A549 (cell line): ENCODE results near the gene FAM170B. TPM values are rescaled to one million over a fixed set of nuclear protein-coding genes. Genes with fewer than 3 reads are reported as not detected.

Experiments used
- ATAC-seq, 2 experiments: fragments of 200-7000 bp in 1 of 2; fragments of >200 bp in 1 of 2; cut with Nextera tagmentation in 1 of 2; cut with Tn5 transposase in 1 of 2; 3 replicates each; pipeline versions ENCODE4 v1.8.0 to v1.9.1; 2018 to 2020; ENCODE audit warnings: mild to moderate bottlenecking in 1 of 2, moderate library complexity in 1 of 2
- CTCF ChIA-PET: fragments of 300-600 bp; sonication (Branson Sonifier 250); formaldehyde crosslinking; extraction: SDS; loops from one replicate; lab custom pipeline; 2021; ENCODE audit warnings: antibody characterized with exemption, inconsistent platforms; lab: Yijun Ruan, JAX
- POLR2A ChIA-PET: fragments of 350-600 bp; formaldehyde crosslinking; extraction: SDS; loops from one replicate; lab custom pipeline; 2021; ENCODE audit warnings: antibody characterized with exemption, inconsistent platforms; lab: Yijun Ruan, JAX
- DNase-seq, 2 experiments: peaks; one replicate each; pipeline versions ENCODE4 v3.0.0 to v3.0.0-alpha.2; 2011 to 2016; ENCODE audit warnings: low read depth in 1 of 2, low spot score in 1 of 2
- FAIRE-seq: peaks from 2 replicates; lab custom pipeline; 2011; peaks lifted over from hg19 to GRCh38; lab: Jason Lieb, UNC
- H3K27ac ChIP-seq, 2 experiments: fragments of >200 bp; sonication (Bioruptor Twin); formaldehyde crosslinking; 3 replicates each; pipeline ENCODE4 v1.5.1; 2016 to 2017
- H3K4me1 ChIP-seq: fragments of >200 bp; sonication (Bioruptor Twin); formaldehyde crosslinking; 3 replicates; pipeline ENCODE4 v1.6.1; 2016
- H3K4me2 ChIP-seq: fragments of >200 bp; sonication (Bioruptor Twin); formaldehyde crosslinking; 3 replicates; pipeline ENCODE4 v1.6.1; 2016
- H3K4me3 ChIP-seq: fragments of >200 bp; sonication (Bioruptor Twin); formaldehyde crosslinking; 3 replicates; pipeline ENCODE4 v1.5.1; 2016
- H3K9me3 ChIP-seq: fragments of >200 bp; sonication (Bioruptor Twin); formaldehyde crosslinking; 3 replicates; pipeline ENCODE4 v1.6.1; 2016
- CBX8 ChIP-seq: fragments of 200-600 bp; sonication (generic); IDR thresholded peaks from 2 replicates; pipeline ENCODE4 v1.6.1; 2016
- CEBPB ChIP-seq, 2 experiments: fragments of >200 bp in 1 of 2; sonication (Bioruptor Twin) in 1 of 2; formaldehyde crosslinking in 1 of 2; IDR thresholded peaks; 2 replicates each; pipeline ENCODE4 v1.6.1; 2012 to 2016
- CHD2 ChIP-seq: fragments of 150-350 bp; IDR thresholded peaks from 2 replicates; pipeline ENCODE4 v1.6.1; 2014; ENCODE audit warnings: low read length; ENCODE audit not compliant: partially characterized antibody
- EHF ChIP-seq: fragments of 250-450 bp; sonication (Bioruptor Pico); IDR thresholded peaks from 2 replicates; pipeline ENCODE4 v1.5.0; 2020; ENCODE audit warnings: mild to moderate bottlenecking
- FOSB ChIP-seq: fragments of 250-450 bp; sonication (Bioruptor Pico); IDR thresholded peaks from 2 replicates; pipeline ENCODE4 v1.5.0; 2020; ENCODE audit warnings: mild to moderate bottlenecking, moderate library complexity
- FOSL2 ChIP-seq, 2 experiments: fragments of 450-650 bp in 1 of 2; fragments of >200 bp in 1 of 2; sonication (Bioruptor Twin) in 1 of 2; formaldehyde crosslinking; IDR thresholded peaks; 2 replicates each; pipeline versions ENCODE4 v1.5.0 to v1.6.1; 2016 to 2020; ENCODE audit warnings: mild to moderate bottlenecking in 1 of 2, moderate library complexity in 1 of 2
- HEYL ChIP-seq: fragments of 250-450 bp; sonication (Bioruptor Pico); IDR thresholded peaks from 2 replicates; pipeline ENCODE4 v1.8.0; 2021; ENCODE audit warnings: mild to moderate bottlenecking, moderate library complexity
- HOXA7 ChIP-seq: fragments of 250-450 bp; sonication (Bioruptor Pico); IDR thresholded peaks from 2 replicates; pipeline ENCODE4 v1.5.0; 2020; ENCODE audit warnings: mild to moderate bottlenecking, moderate library complexity
- JUN ChIP-seq, 2 experiments: fragments of >200 bp; sonication (Bioruptor Twin); formaldehyde crosslinking; IDR thresholded peaks; 2 replicates in 1 of 2; 3 replicates in 1 of 2; pipeline ENCODE4 v1.6.1; 2016 to 2017
- KDM1A ChIP-seq: fragments of 200-600 bp; sonication (generic); IDR thresholded peaks from 2 replicates; pipeline ENCODE4 v1.6.1; 2016; ENCODE audit warnings: low read depth, mild to moderate bottlenecking
- KDM5A ChIP-seq: fragments of 200-600 bp; sonication (generic); IDR thresholded peaks from 2 replicates; pipeline ENCODE4 v1.6.1; 2016; ENCODE audit warnings: antibody characterized with exemption, mild to moderate bottlenecking
- MAFK ChIP-seq: fragments of 450-650 bp; IDR thresholded peaks from 2 replicates; pipeline ENCODE4 v1.6.1; 2014; ENCODE audit not compliant: partially characterized antibody
- NFE2L2 ChIP-seq: fragments of 150-350 bp; conservative IDR thresholded peaks from 2 replicates; pipeline ENCODE4 v1.6.1; 2014; ENCODE audit warnings: low read length
- PHF8 ChIP-seq: fragments of 200-600 bp; sonication (generic); IDR thresholded peaks from 2 replicates; pipeline ENCODE4 v1.6.1; 2016; ENCODE audit warnings: low read depth, mild to moderate bottlenecking, antibody characterized with exemption, moderate library complexity, borderline replicate concordance
- POLR2A ChIP-seq: IDR thresholded peaks from 2 replicates; pipeline ENCODE4 v1.6.1; 2012; ENCODE audit warnings: mild to moderate bottlenecking, low read length
- POLR2AphosphoS2 ChIP-seq: conservative IDR thresholded peaks from 2 replicates; pipeline ENCODE4 v1.6.1; 2012; ENCODE audit warnings: low read length, improper control_type of control experiment, inconsistent platforms
- SREBF2 ChIP-seq: fragments of 450-650 bp; IDR thresholded peaks from 2 replicates; pipeline ENCODE4 v1.6.1; 2014; ENCODE audit warnings: mild to moderate bottlenecking, moderate library complexity
- TP53 ChIP-seq: fragments of 250-450 bp; sonication (Bioruptor Pico); IDR thresholded peaks from 2 replicates; pipeline ENCODE4 v1.5.0; 2021; ENCODE audit warnings: mild to moderate bottlenecking, moderate library complexity
- ZC3H11A ChIP-seq: fragments of 450-650 bp; IDR thresholded peaks from 2 replicates; pipeline ENCODE4 v1.6.1; 2014; ENCODE audit warnings: antibody characterized with exemption, mild to moderate bottlenecking
- ZNF302 ChIP-seq: fragments of 250-450 bp; sonication (Bioruptor Pico); IDR thresholded peaks from 2 replicates; pipeline ENCODE4 v1.9.0; 2021; ENCODE audit warnings: inconsistent platforms, mild to moderate bottlenecking, moderate library complexity
- WGBS: methylation state at CpG from one replicate; pipeline ENCODE4 v1.1.6; 2017; ENCODE audit errors: missing lambda C conversion rate; 5-methylcytosine and 5-hydroxymethylcytosine counted together
- polyA plus RNA-seq, 4 experiments: library from polyadenylated mRNA; depleted of rRNA in 3 of 4; stranded (reverse); fragments of >200 nt; fragmentation: RNase III in 1 of 4; extraction: RNeasy Plus Mini Kit Qiagen cat#74134 plus additional on column Dnase treatment in 1 of 4; gene quantifications; 2 replicates in 3 of 4; 3 replicates in 1 of 4; pipeline ENCODE4 v1.2.3, GENCODE V29; 2011 to 2017
- TF ChIP-seq, protein P1 (sequence below): fragments of >200 bp; sonication (Bioruptor Twin); formaldehyde crosslinking; IDR thresholded peaks from 2 replicates; pipeline ENCODE4 v1.6.1; 2016
- TF ChIP-seq, protein P2 (sequence below): IDR thresholded peaks from 2 replicates; pipeline ENCODE4 v1.6.1; 2012
- TF ChIP-seq, protein P3 (sequence below): fragments of >200 bp; sonication (Bioruptor Twin); formaldehyde crosslinking; IDR thresholded peaks from 3 replicates; pipeline ENCODE4 v1.5.1; 2016
- TF ChIP-seq, protein P4 (sequence below): fragments of 450-650 bp; IDR thresholded peaks from 2 replicates; pipeline ENCODE4 v1.6.1; 2014; ENCODE audit warnings: antibody characterized with exemption

The FAM170B gene
- polyA plus RNA-seq, 2 of the 4 experiments (the other 2 are of a cell fraction), result not detected

DNA sequence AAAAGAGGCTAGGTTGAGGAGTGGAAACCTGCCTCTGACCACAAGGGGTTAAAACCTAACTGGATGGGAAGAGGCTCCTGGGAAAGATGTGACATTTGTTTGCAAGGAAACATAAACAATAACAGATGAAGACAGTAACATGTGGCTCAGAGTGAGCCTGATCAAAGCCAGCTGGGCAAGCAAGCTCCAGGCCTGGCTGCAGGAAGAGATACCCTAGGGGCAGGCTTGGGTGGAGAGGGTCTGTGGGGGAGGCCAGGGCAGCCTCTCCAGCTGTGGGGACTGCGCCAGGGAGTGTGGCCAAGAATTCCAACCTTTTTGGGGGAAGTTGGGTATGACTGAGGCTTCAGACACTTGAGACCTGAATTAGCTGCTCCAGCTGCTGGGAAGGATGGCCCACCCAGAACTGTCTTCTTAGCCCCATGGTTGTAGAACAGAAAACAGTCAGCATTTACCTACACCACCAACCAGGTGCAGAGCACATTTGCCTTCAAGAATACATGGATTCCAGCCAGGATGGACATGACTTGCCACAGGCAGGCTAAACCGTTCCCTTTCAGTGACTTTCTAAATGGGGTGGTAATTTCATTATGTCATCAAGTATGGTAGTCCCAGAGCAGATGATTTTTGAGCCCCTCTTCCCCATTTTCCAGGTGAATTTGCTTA is 10.4 kb upstream of the FAM170B start:
- no peak for DNase-seq
- POLR2A ChIA-PET, result no interaction called here
- WGBS, result 29% methylated on average over 2 of the region's 2 CpGs
- H3K4me3 ChIP-seq, result no peak overlapping the region
- TF ChIP-seq ZNF302 (CRISPR knock-in tag) (no peak), KDM5A (no peak), HEYL (CRISPR knock-in tag) (no peak), POLR2A (no peak), FOSL2 (IDR thresholded peaks at IDR 0.05) (no peak), FOSL2 (CRISPR knock-in tag; IDR thresholded peaks at IDR 0.05) (no peak), CBX8 (no peak), SREBF2 (no peak), MAFK (no peak), PHF8 (no peak), CEBPB (IDR thresholded peaks at IDR 0.05) (no peak), POLR2AphosphoS2 (no peak), KDM1A (no peak)
- TF ChIP-seq, protein P1, sequence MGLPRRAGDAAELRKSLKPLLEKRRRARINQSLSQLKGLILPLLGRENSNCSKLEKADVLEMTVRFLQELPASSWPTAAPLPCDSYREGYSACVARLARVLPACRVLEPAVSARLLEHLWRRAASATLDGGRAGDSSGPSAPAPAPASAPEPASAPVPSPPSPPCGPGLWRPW, result no peak
- TF ChIP-seq, all 56 proteins: peak for 0
- ATAC-seq, result no peak
- FAIRE-seq, result no peak
- Histone ChIP-seq H3K27ac (no peak overlapping the region), H3K4me2 (no peak overlapping the region), H3K9me3 (no peaks in the 10 kb centered on the region; the same call in 2 of the 3 replicates), H3K4me1 (peaks cover 16% of the 10 kb centered on the region)
- CTCF ChIA-PET, result no interaction called here

DNA sequence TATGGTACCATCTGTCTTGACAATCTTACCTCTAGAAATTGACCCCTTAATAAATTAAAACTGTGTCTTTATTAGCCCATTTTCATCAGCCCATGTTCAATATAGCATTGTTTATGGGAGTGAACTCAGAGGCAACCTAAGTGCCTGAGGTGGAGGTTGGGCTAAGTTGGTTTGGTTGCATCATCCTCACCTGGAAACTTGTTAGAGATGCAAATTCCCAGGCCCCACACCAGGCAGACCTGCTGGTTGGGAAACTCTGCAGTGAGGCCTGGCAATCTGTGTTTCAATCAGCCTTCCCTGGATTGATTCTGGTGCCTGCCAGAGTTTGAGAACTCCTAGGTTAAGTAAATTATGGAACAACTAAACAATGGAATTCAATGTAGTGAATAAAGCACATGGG is 9.4 kb upstream of the FAM170B start:
- no peak for FAIRE-seq
- H3K27ac ChIP-seq, result no peak overlapping the region

DNA sequence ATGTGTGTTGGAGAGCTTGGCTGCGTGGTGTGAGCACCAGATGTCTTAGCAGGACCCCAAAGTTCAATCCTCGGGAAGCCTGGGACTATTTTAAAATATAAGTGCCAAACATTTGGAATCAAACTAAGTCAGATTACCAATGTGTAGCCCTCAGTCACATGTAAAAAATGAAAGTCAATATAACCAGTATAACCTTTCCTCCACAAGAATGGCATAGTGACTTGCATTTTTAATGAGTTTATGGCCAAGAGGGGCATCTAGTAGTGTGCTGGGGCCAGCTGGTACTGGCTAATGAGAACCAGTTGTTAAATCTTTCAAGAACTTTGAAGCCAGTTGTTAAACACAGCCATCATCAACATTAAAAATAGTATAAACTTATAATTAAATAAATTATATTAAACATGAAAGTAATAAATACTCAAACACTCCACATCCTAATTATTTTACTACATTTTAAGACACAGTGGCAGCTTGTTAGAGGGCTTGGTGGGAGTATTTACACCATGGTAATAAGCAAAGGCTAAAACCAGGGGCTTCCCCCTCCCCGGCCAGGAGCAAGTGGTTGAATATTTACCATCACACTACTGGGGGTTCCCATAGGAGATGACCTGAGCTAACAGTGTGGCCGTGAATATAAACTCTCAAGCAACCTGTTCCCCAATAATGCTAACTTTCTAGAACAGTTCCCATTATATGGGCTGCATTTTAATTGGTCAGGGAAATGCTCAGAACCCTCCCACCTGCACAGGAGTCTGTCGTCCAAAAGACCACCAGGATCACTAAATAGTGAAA is 7.9 kb upstream of the FAM170B start:
- FAIRE-seq, result no peak
- POLR2A ChIA-PET, result no interaction called here
- Histone ChIP-seq H3K4me2 (no peak overlapping the region), H3K4me1 (peaks cover 18% of the 10 kb centered on the region), H3K9me3 (no peaks in the 10 kb centered on the region), H3K27ac (no peak overlapping the region), H3K4me3 (no peak overlapping the region)
- no peak for TF ChIP-seq SREBF2
- no peak for TF ChIP-seq HOXA7 (CRISPR knock-in tag)
- 0 out of 2 replicates have a peak, but pooled peaks have one; percentile 10 for TF ChIP-seq NFE2L2
- ATAC-seq, result no peak
- 43% methylated on average over 5 of the region's 5 CpGs for WGBS
- DNase-seq, result no peak
- CTCF ChIA-PET, result no interaction called here

More for the DNA sequence above, 9.4 kb upstream of the FAM170B start:
- CTCF ChIA-PET, result no interaction called here
- Histone ChIP-seq H3K4me2 (no peak overlapping the region), H3K4me1 (peaks cover 18% of the 10 kb centered on the region), H3K4me3 (no peak overlapping the region), H3K9me3 (no peaks in the 10 kb centered on the region; the same call in 2 of the 3 replicates)
- POLR2A ChIA-PET, result no interaction called here
- DNase-seq (no peak), ATAC-seq (no peak)
- no peak for TF ChIP-seq CHD2
- TF ChIP-seq TP53 (CRISPR knock-in tag), result no peak
- TF ChIP-seq EHF (CRISPR knock-in tag), result no peak

DNA sequence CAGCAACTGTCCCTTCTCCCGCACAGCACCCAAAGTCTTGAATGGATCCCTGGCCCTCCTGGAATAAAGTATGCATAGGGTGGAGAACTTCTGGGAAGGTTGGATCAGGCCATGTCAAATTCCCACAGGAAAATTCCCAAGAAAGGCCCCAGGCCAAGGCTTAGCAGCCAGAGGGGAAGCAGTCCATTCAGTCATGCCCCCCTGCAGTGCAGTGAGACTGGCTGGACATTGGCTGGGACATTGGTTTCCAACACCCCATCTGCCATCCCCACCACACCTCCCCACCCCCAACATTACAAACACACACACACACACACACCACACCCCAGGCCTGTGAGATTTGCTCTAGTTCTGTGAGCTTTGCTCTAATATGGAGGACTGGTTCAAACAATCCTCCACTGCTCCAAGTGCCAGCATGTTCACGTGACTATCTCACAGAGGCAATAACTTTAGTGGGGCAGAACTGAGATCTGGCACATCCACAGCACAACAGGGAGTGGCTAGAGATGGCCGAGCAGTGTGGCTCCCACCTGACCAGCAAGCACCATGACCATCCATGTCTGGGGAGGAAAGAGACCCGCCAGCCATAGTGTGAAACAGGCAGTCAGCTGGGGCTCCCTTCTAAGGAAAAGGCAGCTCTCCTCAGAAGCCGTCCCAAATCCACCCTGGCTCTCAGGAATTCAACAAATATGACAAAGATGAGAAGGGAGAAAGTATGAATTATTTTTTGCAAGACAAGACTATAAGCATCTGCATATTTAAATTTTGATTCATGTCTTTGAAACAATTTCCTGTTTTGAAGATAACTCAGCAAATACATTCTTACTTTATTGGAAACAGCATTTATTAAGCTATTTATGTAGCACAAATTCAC is 6.7 kb upstream of the FAM170B start:
- DNase-seq, result no peak
- no peaks in the 10 kb centered on the region for H3K9me3 ChIP-seq
- CTCF ChIA-PET, result interaction anchor here (0.6 to 1.7 kb wide), 6 partner anchors 12 to 438 kb away, joined by 3 to 5 read pairs (median 3); no protein-coding TSS in a partner anchor
- peak overlapping the region; percentile 59 to 73; a peak in 5 of 6 replicates for H3K27ac ChIP-seq
- no peak for FAIRE-seq
- no peak; a peak in 1 of 6 replicates for ATAC-seq
- H3K4me1 ChIP-seq, result peaks cover 18% of the 10 kb centered on the region
- H3K4me2 ChIP-seq, result peak overlapping the region; percentile 46
- WGBS, result 68% methylated on average over 4 of the region's 5 CpGs
- POLR2A ChIA-PET, result interaction anchor here (1.1 kb wide), 1 partner anchor 21 kb away, joined by 3 read pairs; no protein-coding TSS in a partner anchor
- no peak overlapping the region for H3K4me3 ChIP-seq
- TF ChIP-seq FOSB (no peak), JUN (IDR thresholded peaks at IDR 0.05) (no peak), ZC3H11A (no peak), EHF (CRISPR knock-in tag) (no peak)
- TF ChIP-seq, protein P2, sequence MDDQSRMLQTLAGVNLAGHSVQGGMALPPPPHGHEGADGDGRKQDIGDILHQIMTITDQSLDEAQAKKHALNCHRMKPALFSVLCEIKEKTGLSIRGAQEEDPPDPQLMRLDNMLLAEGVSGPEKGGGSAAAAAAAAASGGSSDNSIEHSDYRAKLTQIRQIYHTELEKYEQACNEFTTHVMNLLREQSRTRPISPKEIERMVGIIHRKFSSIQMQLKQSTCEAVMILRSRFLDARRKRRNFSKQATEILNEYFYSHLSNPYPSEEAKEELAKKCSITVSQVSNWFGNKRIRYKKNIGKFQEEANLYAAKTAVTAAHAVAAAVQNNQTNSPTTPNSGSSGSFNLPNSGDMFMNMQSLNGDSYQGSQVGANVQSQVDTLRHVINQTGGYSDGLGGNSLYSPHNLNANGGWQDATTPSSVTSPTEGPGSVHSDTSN, result no peak
- TF ChIP-seq, protein P3, sequence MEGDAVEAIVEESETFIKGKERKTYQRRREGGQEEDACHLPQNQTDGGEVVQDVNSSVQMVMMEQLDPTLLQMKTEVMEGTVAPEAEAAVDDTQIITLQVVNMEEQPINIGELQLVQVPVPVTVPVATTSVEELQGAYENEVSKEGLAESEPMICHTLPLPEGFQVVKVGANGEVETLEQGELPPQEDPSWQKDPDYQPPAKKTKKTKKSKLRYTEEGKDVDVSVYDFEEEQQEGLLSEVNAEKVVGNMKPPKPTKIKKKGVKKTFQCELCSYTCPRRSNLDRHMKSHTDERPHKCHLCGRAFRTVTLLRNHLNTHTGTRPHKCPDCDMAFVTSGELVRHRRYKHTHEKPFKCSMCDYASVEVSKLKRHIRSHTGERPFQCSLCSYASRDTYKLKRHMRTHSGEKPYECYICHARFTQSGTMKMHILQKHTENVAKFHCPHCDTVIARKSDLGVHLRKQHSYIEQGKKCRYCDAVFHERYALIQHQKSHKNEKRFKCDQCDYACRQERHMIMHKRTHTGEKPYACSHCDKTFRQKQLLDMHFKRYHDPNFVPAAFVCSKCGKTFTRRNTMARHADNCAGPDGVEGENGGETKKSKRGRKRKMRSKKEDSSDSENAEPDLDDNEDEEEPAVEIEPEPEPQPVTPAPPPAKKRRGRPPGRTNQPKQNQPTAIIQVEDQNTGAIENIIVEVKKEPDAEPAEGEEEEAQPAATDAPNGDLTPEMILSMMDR, result no peak
- TF ChIP-seq, protein P4, sequence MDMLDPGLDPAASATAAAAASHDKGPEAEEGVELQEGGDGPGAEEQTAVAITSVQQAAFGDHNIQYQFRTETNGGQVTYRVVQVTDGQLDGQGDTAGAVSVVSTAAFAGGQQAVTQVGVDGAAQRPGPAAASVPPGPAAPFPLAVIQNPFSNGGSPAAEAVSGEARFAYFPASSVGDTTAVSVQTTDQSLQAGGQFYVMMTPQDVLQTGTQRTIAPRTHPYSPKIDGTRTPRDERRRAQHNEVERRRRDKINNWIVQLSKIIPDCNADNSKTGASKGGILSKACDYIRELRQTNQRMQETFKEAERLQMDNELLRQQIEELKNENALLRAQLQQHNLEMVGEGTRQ, result no peak
